ENCODE results near the gene TMEM168. TPM values are rescaled to one million over a fixed set of nuclear protein-coding genes. Genes with fewer than 3 reads are reported as not detected.

TMEM168 gene
- total RNA-seq, 1 donor from 2014 or later, result 29.4 TPM

DNA sequence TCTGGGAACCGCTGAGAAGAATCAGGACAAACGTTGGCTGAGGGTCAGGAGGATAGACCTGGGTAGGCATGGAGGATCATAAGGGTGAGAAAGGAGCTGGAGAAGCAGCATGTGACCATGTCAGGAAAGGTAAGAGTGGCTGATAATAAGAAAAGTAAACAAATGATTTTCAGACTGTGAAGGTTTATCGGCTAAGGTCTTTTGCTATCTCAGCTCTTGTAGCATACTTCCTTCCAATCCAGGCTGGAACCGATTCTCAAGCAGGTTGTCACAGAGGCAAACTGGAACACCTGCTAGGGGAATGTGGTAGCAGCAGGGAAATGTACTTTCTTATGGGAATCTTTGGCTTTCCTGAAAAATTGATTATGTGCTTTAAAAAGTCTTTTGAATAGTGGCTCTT lies 74.7 kb downstream of the TMEM168 start:
- Histone ChIP-seq H2AFZ (replicated peaks) (no peak overlapping the region), H3K4me2 (no peak overlapping the region), H3K36me3 (no peaks in the 10 kb centered on the region), H3F3A (ENCODE audit: low read depth) (no peaks in the 10 kb centered on the region), H4K20me1 (ENCODE audit: low read depth) (no peaks in the 10 kb centered on the region), H3K27ac (no peak overlapping the region), H3K9ac (no peak overlapping the region), H3K79me2 (ENCODE audit: low read depth) (no peaks in the 10 kb centered on the region), H3K27me3 (no peaks in the 10 kb centered on the region), H3K4me3 (no peak overlapping the region), H3K9me3 (ENCODE audit: low read depth) (no peaks in the 10 kb centered on the region), H3K4me1 (no peaks in the 10 kb centered on the region)
- TF ChIP-seq EZH2 (IDR thresholded peaks at IDR 0.05) (no peak), EZH2phosphoT487 (IDR thresholded peaks at IDR 0.05) (no peak)
- TF ChIP-seq, protein P1, sequence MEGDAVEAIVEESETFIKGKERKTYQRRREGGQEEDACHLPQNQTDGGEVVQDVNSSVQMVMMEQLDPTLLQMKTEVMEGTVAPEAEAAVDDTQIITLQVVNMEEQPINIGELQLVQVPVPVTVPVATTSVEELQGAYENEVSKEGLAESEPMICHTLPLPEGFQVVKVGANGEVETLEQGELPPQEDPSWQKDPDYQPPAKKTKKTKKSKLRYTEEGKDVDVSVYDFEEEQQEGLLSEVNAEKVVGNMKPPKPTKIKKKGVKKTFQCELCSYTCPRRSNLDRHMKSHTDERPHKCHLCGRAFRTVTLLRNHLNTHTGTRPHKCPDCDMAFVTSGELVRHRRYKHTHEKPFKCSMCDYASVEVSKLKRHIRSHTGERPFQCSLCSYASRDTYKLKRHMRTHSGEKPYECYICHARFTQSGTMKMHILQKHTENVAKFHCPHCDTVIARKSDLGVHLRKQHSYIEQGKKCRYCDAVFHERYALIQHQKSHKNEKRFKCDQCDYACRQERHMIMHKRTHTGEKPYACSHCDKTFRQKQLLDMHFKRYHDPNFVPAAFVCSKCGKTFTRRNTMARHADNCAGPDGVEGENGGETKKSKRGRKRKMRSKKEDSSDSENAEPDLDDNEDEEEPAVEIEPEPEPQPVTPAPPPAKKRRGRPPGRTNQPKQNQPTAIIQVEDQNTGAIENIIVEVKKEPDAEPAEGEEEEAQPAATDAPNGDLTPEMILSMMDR (IDR thresholded peaks at IDR 0.05), result no peak
- H3K36me3 Mint-ChIP-seq, result no peaks in the 10 kb centered on the region
- no peak for DNase-seq (ENCODE audit: low spot score)
- H3K4me3 Mint-ChIP-seq, result no peak overlapping the region
- no peak overlapping the region for H3K27ac Mint-ChIP-seq
- peaks cover 2% of the 10 kb centered on the region for H3K27me3 Mint-ChIP-seq (ENCODE audit: insufficient read depth, low read depth)
- no peaks in the 10 kb centered on the region for H3K9me3 Mint-ChIP-seq
- no peaks in the 10 kb centered on the region for H3K4me1 Mint-ChIP-seq

DNA sequence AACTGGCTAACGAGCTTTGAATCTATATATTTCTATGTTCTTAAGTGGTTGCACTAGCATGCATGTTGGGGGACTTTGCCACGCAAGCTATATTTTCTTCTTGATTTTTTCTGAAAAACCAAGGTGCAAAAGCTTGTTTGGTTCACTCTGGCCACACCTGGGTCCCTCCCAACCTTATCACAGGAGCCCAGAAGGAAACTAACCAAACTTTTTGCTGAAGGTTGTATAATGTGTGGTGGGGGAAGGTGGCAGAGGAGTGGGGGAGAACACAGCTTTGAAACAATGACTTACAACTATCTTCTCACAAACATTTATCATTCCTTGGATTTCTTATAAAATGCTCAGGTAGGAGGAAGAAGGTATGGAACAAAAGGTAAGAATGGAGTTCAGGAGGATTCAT lies 75.3 kb downstream of the TMEM168 start:
- H3K9ac ChIP-seq, result no peak overlapping the region
- peaks cover 1% of the 10 kb centered on the region for H3K4me1 Mint-ChIP-seq
- no peaks in the 10 kb centered on the region for H3K27me3 ChIP-seq
- H3K9me3 ChIP-seq (ENCODE audit: low read depth), result no peaks in the 10 kb centered on the region
- no peaks in the 10 kb centered on the region for H3K9me3 Mint-ChIP-seq
- no peak overlapping the region for H2AFZ ChIP-seq (replicated peaks)
- H3K4me2 ChIP-seq, result no peak overlapping the region
- H3K79me2 ChIP-seq (ENCODE audit: low read depth), result no peaks in the 10 kb centered on the region
- no peaks in the 10 kb centered on the region for H4K20me1 ChIP-seq (ENCODE audit: low read depth)
- H3K4me1 ChIP-seq, result peaks cover under 1% of the 10 kb centered on the region
- H3K36me3 Mint-ChIP-seq, result no peaks in the 10 kb centered on the region
- DNase-seq (ENCODE audit: low spot score), result no peak
- peaks cover 2% of the 10 kb centered on the region for H3K27me3 Mint-ChIP-seq (ENCODE audit: insufficient read depth, low read depth)
- no peaks in the 10 kb centered on the region for H3K36me3 ChIP-seq
- H3K27ac Mint-ChIP-seq, result no peak overlapping the region
- TF ChIP-seq EZH2 (IDR thresholded peaks at IDR 0.05), result no peak
- TF ChIP-seq EZH2phosphoT487 (IDR thresholded peaks at IDR 0.05), result no peak
- TF ChIP-seq, protein P1 (IDR thresholded peaks at IDR 0.05), result no peak
- H3F3A ChIP-seq (ENCODE audit: low read depth), result no peaks in the 10 kb centered on the region
- no peak overlapping the region for H3K4me3 Mint-ChIP-seq
- H3K27ac ChIP-seq, result no peak overlapping the region
- H3K4me3 ChIP-seq, result no peak overlapping the region
